HEK293T (cell line): ENCODE data around the gene NUSAP1.

Source experiments
- BHLHE40 ChIP-seq: fragments of 450-650 bp; IDR thresholded peaks from 2 replicates; pipeline ENCODE4 v1.6.1; 2016; ENCODE audit warnings: mild to moderate bottlenecking, moderate library complexity, borderline replicate concordance
- ELF4 ChIP-seq: fragments of 450-650 bp; IDR thresholded peaks from 2 replicates; pipeline ENCODE4 v1.6.1; 2017; ENCODE audit warnings: antibody characterized with exemption
- FOXA1 ChIP-seq: fragments of 450-650 bp; IDR thresholded peaks from 2 replicates; pipeline ENCODE4 v1.6.1; 2016; ENCODE audit warnings: mild to moderate bottlenecking
- FOXK2 ChIP-seq: fragments of 450-650 bp; IDR thresholded peaks from 2 replicates; pipeline ENCODE4 v1.6.1; 2016; ENCODE audit warnings: mild to moderate bottlenecking
- FOXM1 ChIP-seq: fragments of 450-650 bp; IDR thresholded peaks from 2 replicates; pipeline ENCODE4 v1.6.1; 2017; ENCODE audit warnings: mild to moderate bottlenecking, borderline replicate concordance

DNA sequence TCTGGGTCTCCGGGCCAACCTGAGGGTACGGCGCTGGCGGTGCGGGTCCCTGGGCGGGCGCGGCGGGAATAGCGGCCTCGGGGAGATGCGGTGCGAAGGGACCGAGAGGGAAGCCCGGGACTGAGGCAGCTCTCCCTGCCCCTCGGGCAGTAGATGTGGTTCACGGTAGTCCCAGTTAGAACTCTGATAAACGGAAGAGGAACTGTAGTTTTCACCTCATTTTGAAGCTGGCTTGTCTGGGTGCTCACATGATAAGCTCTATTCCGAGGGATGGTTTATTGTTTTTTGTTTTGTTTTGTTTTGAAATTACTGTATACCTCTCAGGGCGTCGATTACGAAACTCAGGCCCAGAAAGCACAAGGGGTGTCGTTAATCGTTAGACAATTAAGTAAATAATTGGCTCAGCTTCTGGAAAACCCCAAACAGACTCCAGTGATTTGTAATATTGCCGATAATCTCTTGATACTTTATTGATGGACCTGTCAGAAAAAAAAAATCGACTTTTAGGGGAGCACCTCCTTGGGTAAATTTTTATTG is 413 bp downstream of the NUSAP1 start:
- TF ChIP-seq FOXA1 (no peak), FOXM1 (no peak), FOXK2 (no peak), ELF4 (no peak), BHLHE40 (no peak)
